Eye (tissue), 1 donor: ENCODE measurements around the gene TAF6.
A peak's percentile ranks its signal among the peaks of the same experiment; 100 is the strongest.
"Not testable (repeated sequence)": the region's sequence is repeated elsewhere in the genome, so short reads cannot be mapped to it uniquely, and the experiment has no call there.

Experiments used
- DNase-seq: peaks from one replicate; pipeline ENCODE4 v3.0.0-alpha.2; 2015

Gene TAF6

DNA sequence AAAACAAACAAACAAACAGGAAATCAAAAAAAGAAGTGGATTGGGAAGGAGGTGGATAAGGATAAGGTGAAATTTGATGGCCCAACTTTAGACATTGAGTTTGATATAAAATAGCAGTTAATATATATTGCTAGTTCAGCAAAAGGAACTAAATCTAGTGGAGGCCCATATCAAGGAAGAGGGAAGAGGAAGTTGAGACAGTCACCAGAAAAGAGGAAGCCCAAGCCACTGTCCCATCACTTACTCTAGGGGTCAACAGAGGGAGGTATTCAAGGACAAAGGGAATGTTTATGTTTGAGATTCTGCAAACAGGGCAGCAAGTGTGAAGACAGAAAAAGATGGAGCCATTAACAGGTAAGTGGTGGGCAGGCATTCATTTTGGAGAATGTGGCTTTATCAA is 33.2 kb upstream of the TAF6 start:
- no peak for DNase-seq

DNA sequence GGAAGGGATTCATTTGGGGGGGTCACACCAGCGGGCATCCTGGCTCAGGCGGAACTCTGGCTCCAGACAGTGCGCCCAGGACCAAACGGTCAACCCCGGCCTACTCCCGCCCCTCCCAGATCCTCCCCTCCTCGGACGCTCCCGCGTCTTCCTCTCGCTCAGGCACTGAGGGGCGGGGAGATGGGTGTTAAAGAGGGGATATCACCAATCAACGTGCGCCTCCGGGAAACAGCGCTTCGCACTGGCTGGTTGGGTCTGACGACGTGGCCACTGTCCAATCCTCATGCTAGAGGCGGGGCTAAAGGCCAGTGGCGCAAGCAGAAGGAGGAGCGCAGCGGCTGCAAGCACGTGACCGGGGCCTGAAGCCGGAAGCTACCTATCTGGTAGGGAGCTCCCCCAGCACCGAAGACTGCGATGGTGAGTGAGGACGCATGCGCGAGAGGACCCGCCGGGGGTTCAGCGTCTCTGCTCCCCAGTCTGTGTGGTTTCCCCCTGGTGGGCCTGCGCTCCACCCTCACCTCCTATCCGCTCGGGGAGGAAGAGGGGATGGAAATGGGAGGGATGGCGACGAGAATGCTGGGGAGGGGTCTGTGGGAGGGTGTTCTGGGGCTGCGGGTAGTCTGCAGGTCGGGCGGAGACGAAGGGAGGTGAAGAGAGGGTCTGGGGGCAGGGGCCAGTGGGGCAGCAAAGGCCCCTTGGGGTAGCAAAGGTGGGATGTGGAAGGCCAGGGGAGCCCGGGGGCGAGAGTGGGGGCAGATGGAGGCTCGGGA is 29.6 kb upstream of the TAF6 start, which contains the start of gene LAMTOR4:
Gene LAMTOR4 (plus strand): TSS at position 360 of the 770 bp plus-strand sequence. CDS start 55 bp downstream, at position 415.
- peak; percentile 99 for DNase-seq

DNA sequence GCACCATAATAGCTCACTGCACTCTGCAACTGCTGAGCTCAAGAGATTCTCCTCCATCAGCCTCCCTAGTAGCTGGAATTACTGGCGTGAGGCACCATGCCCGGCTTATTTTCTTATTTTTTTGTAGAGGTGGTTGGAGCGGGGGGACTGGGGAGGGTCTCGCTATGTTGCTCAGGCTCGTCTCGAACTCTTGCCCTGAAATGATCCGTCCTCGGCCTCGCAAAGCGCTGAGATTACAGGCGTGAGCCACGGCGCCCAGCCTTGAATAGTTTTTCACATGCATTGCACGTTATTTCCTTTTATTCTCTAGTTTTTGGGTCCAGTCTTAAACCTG is 29.0 kb upstream of the TAF6 start:
- DNase-seq: no peak

DNA sequence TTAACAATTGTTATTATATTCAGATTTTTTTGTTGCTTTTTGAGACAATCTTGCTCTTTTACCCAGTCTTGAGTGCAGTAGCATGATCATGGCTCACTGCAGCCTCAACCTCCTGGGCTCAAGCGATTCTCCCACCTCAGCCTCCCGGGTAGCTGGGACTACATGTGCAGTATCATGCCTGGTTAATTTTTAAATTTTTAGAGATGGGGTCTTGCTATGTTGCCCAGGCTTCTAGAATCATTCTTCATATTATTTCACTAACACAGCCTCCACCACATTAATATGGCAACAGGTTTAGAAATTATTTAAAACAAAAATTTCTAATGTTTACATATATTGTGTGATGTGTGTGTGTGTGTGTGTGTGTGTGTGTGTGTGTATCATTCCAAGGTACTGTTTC is 28.1 kb upstream of the TAF6 start:
- DNase-seq: no peak

DNA sequence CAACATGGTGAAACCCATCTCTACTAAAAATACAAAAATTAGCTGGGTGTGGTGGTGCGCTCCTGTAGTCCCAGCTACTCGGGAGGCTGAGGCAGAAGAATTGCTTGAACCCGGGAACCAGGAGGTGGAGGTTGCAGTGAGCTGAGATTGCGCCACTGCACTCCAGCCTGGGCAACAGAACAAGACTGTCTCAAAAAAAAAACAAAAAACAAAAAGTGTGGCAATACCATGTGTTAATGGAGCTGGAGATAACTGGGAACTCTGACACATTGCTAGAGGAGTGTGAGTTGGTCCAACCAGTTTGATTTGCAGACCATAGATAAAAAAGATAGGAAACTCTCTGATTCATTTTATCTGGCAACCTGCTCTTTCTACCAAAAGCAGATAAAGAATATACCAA is 27.2 kb upstream of the TAF6 start:
- DNase-seq: not testable (repeated sequence)

DNA sequence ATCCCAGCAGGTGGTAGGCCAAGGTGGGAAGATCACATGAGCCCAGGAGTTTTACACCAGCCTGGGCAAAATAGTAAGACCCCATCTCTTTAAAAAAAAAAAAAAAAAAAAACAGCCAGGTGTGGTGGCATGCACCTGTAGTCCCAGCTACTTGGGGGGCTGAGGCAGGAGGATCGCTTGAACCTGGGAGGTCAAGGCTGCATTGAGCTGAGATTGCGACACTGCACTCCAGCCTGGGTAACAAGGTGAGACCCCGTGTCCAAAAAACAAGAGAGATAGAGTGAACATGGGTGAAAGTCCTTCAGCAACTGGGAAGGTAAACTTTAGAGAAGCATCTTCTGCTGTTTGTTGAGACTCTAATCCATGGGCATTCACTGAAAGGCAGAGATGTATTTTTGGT is 23.3 kb upstream of the TAF6 start:
- DNase-seq: no peak

DNA sequence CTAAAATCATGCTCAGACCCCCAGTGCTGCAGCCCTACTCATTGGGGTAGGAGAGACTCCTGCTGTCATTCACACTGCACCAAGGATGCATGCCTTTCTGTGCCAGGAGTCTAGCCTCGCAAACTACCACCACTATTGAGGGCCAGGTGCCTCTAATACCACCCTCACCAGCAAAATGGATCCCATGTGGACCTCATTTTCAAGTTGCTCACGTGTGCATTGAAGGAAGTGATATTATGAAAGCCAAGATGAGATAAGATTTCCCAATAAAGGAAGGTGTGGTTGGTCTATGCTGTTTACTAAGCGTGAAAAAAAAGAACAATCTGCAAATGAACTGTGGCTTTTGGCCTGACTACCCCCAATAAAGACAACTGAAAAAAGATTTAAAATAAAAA is 22.4 kb upstream of the TAF6 start:
- no peak for DNase-seq

DNA sequence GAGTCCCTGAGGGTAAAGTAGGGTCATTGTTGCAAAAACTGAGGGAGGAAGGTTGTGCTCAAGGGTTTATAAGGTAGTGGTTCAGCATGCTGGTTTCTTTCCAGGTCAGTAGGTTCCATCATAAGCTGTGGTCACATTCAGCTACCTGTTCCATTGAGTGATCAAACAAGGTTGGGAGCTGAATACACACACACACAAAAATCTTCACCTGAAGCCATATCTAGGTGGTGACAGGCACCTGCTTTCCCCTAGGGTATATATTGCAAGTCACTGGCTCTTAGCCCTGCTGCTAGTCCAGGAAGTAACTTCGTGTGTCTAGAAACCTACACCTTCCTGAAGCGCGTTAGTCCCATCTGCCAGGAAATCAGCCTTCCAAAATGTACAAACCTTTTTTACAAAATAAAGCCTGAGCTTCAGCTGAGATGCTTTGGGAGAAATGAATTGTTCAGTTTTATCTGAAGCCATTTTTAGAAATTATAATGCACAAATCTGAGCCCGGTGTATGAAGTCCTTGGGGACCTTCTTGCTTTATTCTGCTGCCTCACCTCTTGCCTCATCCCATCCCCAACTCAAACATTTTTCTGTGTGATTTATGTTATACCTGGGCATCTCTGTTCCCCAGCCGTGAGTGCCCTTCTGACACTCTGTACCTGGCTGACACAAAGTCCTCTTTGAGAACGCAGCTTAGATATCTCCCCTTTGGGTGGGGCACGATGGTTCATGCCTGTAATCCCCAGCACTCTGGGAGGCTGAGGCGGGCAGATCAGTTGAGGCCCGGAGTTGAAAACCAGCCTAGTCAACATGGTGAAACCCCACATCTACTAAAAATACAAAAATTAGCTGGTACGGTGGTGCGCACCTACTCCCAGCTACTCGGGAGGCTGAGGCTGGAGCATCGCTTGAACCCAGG is 18.9 kb upstream of the TAF6 start:
- DNase-seq: no peak

DNA sequence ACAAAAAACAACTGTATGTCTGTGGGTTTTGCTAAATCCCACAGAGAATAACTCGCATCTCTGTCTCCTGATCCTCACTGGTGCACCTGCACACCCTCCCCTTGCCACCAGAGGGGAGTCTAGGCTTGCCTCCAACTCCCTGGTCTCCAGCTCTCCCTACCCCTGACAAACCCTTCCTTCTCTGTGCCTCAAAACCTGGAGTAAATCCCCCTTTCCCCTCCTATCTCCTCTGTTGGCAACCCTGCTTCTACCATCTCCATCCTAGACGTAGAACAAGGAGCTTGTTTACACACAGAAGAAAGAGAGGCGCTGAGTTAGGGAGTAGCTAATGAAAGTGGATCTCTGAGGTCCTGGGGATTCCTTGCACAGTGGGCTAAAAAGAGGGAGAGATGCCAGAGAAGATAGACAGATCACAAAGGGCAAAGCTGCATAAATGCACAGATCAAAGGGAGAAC is 13.6 kb upstream of the TAF6 start:
- peak; percentile 84 for DNase-seq

DNA sequence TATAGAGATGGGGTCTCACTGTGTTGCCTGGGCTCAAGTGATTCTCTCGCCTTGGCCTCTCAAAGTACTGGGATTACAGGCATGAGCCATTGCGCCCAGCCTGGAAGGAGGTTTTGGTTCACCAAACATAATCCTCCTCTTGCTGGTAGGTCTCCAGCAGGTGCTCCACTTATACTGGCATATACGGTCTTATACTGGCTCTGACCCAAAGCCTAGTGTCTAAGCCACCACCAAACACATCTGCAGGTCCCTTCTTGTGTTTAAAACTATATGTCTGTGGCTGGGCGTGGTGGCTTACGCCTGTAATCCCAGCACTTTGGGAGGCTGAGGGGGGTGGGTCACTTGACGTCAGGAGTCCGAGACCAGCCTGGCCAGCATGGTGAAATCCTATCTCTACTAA is 13.0 kb upstream of the TAF6 start:
- DNase-seq: no peak

DNA sequence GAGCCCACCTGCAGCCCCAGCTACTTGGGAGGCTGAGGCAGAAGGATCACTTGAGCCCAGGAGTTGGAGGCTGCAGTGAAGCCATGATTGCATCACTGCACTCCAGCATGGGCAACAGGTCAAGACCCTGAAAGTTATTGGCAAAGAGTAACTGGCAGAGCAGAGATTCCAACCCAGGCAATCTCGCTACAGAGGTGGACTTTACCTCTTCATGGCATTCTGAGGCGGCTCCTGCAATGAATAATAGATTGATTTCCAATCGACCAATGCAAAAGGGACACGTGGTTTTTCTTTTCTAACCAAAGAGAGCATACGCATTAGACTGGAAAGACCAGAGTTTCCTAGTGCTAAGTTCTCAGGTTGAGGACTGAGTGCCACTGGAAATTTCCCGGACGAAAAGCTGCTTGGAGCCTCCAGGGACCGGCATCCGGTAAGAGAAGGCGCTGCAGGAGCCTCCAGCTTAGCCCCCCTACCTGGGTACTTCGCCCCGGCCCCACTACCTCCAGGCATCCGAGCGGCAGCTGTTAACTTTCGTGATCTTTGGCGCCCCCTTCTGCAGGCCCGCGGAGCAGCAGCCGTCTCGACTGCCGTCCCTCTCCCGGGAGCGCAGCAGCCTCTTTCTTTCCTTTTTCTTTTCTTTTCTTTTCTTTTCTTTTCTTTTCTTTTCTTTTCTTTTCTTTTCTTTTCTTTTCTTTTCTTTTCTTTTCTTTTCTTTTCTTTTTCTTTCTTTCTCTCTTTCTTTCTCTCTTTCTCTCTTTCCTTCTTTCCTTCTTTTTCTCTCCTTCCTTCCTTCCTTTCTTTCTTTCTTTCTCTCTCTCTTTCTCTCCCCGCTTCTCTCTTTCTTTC is 11.7 kb upstream of the TAF6 start:
- peak; percentile 91 for DNase-seq

DNA sequence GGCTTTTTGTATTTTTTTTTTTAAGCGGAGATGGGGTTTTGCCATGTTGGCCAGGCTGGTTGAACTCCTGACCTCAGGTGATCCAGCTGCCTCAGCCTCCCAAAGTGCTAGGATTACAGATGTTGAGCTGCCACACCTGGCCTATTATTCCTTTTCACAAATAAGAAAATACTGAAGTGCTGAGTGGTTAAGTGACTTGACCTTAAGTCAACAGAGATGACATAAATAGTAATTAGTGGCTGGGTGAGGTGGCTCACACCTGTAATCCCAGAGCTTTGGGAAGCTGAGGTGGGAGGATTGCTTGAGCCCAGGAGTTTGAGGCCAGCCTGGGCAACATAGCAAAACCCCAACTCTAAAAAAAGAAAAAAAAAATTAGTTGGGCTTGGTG is 11.1 kb upstream of the TAF6 start:
- not testable (repeated sequence) for DNase-seq

DNA sequence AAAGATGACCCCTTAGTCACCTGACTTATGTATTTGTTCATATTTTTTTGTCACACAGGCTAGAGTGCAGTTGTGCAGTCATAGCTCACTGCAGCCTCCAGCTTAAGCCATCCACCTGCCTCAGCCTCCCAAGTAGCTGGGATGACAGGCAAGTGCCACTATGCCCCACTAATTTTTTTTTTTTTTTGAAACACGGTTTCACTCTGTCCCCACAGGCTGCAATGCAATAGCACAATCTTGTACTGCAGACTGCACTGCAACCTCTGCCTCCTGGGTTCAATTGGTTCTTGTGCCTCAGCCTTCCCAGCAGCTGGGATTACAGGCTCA is 9.4 kb upstream of the TAF6 start:
- no peak for DNase-seq

DNA sequence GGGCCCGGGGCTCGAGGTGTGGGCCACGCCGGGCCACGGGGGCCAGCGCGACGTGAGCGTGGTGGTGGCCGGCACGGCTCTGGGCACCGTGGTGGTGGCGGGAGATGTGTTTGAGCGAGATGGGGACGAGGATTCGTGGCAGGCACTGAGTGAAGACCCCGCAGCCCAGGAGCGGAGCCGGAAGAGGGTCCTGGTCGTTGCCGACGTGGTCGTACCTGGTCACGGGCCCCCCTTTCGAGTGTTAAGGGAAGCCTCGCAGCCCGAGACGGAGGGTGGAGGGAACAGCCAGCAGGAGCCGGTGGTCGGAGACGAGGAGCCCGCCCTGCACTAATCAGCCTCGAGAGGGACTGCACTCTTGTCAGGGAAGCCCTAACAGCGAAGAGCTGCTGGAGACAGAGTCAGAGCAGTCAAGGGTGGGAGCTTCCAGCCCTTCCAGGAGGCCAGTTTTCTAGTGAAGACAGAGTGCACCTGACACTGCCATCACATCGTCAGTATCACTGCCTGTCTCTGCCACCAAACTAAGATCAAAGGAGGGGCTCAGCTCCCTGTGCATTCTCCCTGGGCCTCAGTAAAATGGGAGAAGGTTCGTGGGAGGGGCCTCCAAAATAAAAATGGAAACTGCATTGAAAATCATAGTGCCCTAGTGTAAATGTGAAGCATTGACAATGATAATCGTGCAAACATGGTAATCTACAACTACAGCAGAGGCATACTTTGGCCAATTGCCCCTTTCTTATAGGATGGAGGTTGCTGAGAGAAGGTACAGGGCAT is 8.9 kb upstream of the TAF6 start:
- DNase-seq: peak; percentile 66

DNA sequence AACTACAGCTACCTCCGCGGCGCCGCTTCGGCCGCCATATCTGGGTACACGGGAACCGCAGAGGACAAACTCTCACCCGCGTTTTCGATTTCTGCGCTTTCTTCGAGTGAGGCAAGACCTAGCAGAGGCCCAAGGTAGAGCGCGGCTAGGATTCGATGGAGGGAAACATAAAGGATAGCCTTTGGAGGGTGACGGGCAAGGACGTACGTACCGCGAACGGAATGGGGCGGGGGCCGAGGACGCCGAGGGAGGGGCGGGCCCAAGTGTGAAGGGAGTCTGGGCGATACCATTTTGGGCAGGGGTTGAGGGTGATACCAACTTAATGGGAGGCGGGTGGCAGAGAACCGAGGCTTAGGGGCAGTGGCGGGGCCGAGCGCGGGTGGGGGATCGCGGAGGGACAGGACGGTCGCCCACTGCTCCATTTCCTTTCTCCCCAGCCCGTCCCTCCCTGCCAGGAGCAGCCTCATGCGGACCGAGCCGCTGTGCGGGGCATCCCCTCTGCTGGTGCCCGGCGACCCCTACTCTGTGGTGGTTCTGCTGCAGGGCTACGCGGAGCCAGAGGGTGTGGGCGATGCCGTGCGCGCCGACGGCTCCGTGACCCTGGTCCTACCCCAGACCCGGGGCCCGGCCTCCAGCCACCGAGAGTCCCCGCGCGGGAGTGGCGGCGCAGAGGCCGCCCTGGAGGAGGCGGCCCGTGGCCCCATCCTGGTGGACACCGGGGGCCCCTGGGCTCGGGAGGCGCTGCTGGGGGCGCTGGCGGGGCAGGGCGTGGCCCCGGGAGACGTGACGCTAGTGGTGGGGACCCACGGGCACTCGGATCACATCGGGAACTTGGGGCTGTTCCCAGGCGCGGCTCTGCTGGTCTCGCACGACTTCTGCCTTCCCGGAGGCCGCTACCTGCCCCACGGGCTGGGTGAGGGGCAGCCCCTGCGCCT is 8.0 kb upstream of the TAF6 start, which contains the start of gene MBLAC1:
Gene MBLAC1 (plus strand): TSS at position 37 of the 935 bp plus-strand sequence. CDS start 429 bp downstream, at position 466.
- DNase-seq: peak; percentile 99

DNA sequence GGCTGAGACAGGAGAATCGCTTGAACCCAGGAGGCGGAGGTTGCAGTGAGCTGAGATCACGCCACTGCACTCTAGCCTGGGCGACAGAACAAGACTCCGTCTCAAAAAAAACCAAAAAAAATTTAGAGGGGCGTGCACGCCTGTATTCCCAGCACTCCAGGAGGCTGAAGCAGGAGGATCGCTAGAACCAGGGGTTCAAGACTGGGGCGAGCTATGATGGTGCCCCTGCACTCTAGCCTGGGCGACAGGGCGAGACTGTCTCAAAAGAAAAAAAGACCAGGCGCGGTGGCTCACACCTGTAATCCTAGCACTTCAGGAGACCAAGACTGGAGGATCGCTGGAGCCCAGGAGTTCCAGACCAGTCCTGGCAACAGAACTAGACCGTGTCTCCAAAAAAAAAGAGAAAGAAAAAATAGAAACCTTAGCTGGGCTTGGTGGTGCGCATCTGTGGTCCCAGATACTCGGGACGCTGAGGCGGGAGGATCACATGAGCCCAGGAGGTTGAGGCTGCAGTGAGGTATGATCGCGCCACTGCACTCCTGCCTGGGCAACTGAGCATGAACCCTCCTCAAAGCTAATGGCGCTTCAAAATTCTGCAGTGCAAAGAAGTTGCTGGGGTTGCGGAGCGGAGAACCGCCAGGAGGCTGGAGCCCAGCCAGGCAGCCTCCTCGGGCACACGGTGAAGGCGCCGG is 7.2 kb upstream of the TAF6 start:
- DNase-seq: no peak

DNA sequence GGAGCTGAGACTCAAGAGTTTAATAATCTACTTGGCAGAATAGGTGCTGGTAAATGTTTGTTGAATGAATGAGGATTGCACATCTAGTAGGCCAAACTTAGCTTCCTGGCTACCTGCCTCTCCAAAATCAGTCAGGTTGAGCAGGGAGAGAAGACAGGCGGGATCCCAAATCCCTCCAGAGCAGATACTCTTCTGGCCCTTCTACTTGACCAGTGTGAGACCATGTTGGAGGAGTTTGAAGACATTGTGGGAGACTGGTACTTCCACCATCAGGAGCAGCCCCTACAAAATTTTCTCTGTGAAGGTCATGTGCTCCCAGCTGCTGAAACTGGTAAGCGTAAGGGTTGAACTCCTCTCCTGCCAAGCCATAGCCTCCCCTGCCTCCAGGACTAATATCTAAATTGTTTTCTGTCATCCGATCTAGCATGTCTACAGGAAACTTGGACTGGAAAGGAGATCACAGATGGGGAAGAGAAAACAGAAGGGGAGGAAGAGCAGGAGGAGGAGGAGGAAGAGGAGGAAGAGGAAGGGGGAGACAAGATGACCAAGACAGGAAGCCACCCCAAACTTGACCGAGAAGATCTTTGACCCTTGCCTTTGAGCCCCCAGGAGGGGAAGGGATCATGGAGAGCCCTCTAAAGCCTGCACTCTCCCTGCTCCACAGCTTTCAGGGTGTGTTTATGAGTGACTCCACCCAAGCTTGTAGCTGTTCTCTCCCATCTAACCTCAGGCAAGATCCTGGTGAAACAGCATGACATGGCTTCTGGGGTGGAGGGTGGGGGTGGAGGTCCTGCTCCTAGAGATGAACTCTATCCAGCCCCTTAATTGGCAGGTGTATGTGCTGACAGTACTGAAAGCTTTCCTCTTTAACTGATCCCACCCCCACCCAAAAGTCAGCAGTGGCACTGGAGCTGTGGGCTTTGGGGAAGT is 5.4 kb upstream of the TAF6 start:
- no peak for DNase-seq

DNA sequence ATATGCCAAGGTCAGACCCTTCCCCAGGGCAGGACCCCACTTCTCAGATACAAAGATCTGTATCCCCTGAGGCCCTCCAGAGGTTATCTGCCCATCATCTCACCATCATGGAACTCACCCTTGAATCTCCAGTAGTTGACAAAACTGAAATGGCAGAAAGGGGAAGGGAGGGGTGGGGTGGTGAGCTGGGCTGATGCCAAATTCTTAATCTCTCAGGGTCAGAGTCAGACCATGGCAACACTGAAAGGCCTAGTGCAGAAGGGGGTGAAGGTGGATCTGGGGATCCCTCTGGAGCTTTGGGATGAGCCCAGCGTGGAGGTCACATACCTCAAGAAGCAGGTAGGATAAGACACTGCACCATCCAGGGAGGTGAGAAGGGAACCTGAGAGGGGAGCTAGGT is 3.4 kb upstream of the TAF6 start:
- no peak for DNase-seq

DNA sequence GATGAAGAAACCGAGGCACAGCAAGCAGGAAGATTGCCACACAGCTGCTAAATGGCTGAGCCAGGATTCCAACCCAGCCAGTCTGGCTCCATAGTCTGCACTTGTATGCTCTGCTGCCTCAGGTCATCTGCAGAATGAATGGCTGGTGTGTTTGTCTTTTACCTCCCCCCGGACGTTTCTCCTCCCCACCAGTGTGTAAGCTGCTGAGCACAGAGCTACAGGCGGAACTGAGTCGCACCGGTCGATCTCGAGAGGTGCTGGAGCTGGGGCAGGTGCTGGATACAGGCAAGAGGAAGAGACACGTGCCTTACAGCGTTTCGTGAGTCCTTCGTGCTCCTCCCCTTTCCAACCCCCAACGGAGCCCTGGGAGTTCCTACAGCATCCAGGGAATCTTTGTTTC is 2.9 kb upstream of the TAF6 start:
- DNase-seq: no peak

DNA sequence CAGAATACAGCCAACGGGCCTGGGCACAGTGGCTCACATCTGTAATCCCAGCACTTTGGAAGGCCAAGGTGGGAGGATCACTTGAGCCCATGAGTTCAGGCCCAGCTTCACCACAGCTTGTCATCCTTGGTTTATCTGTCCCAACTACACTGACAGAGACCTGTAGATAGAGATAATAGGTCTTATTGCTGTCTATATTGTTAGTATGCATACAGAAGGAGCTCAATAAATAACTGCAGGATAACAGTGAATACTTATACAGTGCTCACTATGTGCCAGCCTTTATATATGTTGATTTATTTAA is 1.5 kb upstream of the TAF6 start:
- DNase-seq: no peak
